Upper lobe of left lung (tissue), 4 donors: Measurements from ENCODE around the gene CIAO2B.

ENCODE experiments used
- CTCF ChIP-seq, 6 experiments: fragments of 450-650 bp in 4 of 6; fragments of 200-600 bp in 2 of 6; sonication (generic) in 2 of 6; IDR thresholded peaks; one replicate each; pipeline ENCODE4 v1.5.1; 2016 to 2019; ENCODE audit warnings: antibody characterized with exemption in 6 of 6
- EP300 ChIP-seq, 4 donors: sonication (generic); formaldehyde crosslinking; IDR thresholded peaks; one replicate each; pipeline ENCODE4 v1.5.1; 2017; ENCODE audit warnings: antibody characterized with exemption in 4 of 4, control low read depth in 2 of 4
- POLR2A ChIP-seq, 4 donors: fragments of 450-650 bp; IDR thresholded peaks; one replicate each; pipeline ENCODE4 v1.5.1; 2016 to 2017; ENCODE audit warnings: antibody characterized with exemption in 4 of 4, mild to moderate bottlenecking in 2 of 4
- POLR2AphosphoS5 ChIP-seq, 2 donors: sonication (generic); formaldehyde crosslinking; IDR thresholded peaks; one replicate each; pipeline ENCODE4 v1.5.1; 2017; ENCODE audit warnings: antibody characterized with exemption in 2 of 2

DNA sequence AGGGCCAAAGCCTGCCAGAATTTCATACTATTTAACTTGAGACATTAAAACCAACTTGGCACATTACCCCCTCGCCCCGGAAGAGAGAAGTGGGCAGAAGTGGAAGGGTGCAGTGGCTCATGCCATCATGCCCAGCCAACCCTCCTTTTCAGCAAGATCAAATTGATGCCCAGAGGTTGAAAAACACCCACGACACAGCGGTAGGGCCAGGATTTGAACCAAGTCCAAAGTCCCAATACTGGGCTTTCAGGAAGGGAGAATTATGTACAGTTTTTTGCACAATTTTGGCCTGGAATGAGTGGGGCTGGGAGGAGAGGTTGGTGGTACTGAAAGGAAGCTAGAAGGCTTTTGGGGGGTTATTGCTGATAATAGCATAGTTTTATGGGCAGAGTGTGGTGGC is 42.8 kb downstream of the CIAO2B start:
- no peak for TF ChIP-seq CTCF (IDR thresholded peaks at IDR 0.05)
- TF ChIP-seq EP300 (IDR thresholded peaks at IDR 0.05) = no peak
- no peak for TF ChIP-seq POLR2AphosphoS5 (IDR thresholded peaks at IDR 0.05)
- TF ChIP-seq POLR2A (IDR thresholded peaks at IDR 0.05) = no peak
